Ishikawa (cell line): ENCODE measurements around the gene SALL3.

ENCODE experiments used
- CEBPB ChIP-seq: IDR thresholded peaks from 2 replicates; pipeline ENCODE4 v1.6.1; 2012
- CREB1 ChIP-seq: IDR thresholded peaks from 2 replicates; pipeline ENCODE4 v1.6.1; 2012; ENCODE audit warnings: low read depth
- EGR1 ChIP-seq: IDR thresholded peaks from 2 replicates; pipeline ENCODE4 v1.6.1; 2012
- EP300 ChIP-seq: IDR thresholded peaks from 2 replicates; pipeline ENCODE4 v1.6.1; 2012; ENCODE audit warnings: borderline replicate concordance
- FOXM1 ChIP-seq: IDR thresholded peaks from 2 replicates; pipeline ENCODE4 v1.6.1; 2012; ENCODE audit warnings: low read depth, borderline replicate concordance
- NFIC ChIP-seq: IDR thresholded peaks from 2 replicates; pipeline ENCODE4 v1.6.1; 2012
- RAD21 ChIP-seq: IDR thresholded peaks from 2 replicates; pipeline ENCODE4 v1.6.1; 2012; ENCODE audit warnings: low read depth
- TAF1 ChIP-seq: IDR thresholded peaks from 2 replicates; pipeline ENCODE4 v1.6.1; 2012; ENCODE audit warnings: low read depth, mild to moderate bottlenecking
- TCF12 ChIP-seq: IDR thresholded peaks from 2 replicates; pipeline ENCODE4 v1.6.1; 2012; ENCODE audit warnings: low read depth
- TEAD4 ChIP-seq: IDR thresholded peaks from 2 replicates; pipeline ENCODE4 v1.6.1; 2012
- YY1 ChIP-seq: IDR thresholded peaks from 2 replicates; pipeline ENCODE4 v1.6.1; 2012; ENCODE audit warnings: low read depth
- ZBTB7A ChIP-seq: IDR thresholded peaks from 2 replicates; pipeline ENCODE4 v1.6.1; 2012; ENCODE audit warnings: low read depth
- TF ChIP-seq, protein P1 (sequence below): IDR thresholded peaks from 2 replicates; pipeline ENCODE4 v1.6.1; 2012; ENCODE audit warnings: low read depth, mild to moderate bottlenecking
- TF ChIP-seq, protein P2 (sequence below): IDR thresholded peaks from 2 replicates; pipeline ENCODE4 v1.6.1; 2012
- TF ChIP-seq, protein P3 (sequence below): IDR thresholded peaks from 2 replicates; pipeline ENCODE4 v1.6.1; 2012

The SALL3 gene

DNA sequence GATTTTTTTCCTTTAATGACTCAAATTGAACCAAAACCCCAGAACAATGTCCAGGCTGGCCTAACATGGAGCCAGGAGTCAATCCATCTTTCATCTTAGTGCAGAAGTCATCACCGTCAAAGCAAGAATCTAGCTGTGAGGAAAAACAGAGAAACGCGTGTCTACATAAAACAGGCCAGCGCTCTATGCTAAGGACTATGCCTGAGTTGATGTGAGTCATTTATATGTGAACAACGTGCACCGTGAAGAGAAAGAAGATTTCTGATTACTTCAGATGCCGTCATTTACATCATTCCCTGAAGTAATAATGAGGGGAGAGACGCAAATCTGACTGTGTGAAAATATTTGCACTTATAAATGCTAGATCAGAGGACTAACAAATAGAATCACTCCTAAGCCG lies 34.0 kb upstream of the SALL3 start:
- TF ChIP-seq TEAD4 (no peak), TCF12 (no peak), EP300 (no peak), CEBPB (no peak), YY1 (no peak), RAD21 (no peak), EGR1 (no peak), NFIC (no peak), CREB1 (no peak), TAF1 (no peak), ZBTB7A (no peak)
- TF ChIP-seq, protein P1, sequence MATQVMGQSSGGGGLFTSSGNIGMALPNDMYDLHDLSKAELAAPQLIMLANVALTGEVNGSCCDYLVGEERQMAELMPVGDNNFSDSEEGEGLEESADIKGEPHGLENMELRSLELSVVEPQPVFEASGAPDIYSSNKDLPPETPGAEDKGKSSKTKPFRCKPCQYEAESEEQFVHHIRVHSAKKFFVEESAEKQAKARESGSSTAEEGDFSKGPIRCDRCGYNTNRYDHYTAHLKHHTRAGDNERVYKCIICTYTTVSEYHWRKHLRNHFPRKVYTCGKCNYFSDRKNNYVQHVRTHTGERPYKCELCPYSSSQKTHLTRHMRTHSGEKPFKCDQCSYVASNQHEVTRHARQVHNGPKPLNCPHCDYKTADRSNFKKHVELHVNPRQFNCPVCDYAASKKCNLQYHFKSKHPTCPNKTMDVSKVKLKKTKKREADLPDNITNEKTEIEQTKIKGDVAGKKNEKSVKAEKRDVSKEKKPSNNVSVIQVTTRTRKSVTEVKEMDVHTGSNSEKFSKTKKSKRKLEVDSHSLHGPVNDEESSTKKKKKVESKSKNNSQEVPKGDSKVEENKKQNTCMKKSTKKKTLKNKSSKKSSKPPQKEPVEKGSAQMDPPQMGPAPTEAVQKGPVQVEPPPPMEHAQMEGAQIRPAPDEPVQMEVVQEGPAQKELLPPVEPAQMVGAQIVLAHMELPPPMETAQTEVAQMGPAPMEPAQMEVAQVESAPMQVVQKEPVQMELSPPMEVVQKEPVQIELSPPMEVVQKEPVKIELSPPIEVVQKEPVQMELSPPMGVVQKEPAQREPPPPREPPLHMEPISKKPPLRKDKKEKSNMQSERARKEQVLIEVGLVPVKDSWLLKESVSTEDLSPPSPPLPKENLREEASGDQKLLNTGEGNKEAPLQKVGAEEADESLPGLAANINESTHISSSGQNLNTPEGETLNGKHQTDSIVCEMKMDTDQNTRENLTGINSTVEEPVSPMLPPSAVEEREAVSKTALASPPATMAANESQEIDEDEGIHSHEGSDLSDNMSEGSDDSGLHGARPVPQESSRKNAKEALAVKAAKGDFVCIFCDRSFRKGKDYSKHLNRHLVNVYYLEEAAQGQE: no peak
- TF ChIP-seq, protein P2, sequence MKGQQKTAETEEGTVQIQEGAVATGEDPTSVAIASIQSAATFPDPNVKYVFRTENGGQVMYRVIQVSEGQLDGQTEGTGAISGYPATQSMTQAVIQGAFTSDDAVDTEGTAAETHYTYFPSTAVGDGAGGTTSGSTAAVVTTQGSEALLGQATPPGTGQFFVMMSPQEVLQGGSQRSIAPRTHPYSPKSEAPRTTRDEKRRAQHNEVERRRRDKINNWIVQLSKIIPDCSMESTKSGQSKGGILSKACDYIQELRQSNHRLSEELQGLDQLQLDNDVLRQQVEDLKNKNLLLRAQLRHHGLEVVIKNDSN: no peak
- TF ChIP-seq, protein P3, sequence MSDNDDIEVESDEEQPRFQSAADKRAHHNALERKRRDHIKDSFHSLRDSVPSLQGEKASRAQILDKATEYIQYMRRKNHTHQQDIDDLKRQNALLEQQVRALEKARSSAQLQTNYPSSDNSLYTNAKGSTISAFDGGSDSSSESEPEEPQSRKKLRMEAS: no peak

DNA sequence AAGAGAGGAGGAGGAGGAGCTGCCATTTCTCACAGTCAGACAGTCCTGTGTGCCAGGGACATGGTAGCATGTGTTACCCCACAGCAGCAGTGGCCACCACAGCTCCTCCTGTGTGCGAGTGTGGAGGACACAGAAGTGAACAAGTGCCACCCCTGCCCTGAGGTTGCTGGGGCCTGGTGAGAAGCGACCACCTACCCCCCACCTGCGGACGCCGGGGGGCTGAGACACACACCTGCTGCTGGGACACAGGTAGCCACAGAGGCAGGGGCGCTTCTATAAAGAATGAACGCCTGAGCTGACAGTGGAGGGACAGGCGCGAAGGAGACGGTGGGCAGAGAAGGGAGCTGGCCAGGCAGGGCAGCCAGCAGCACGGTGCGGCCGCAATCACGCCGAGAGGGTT lies 32.3 kb upstream of the SALL3 start:
- TF ChIP-seq, protein P3: no peak
- TF ChIP-seq EP300 (no peak), ZBTB7A (no peak), TCF12 (no peak), NFIC (no peak), TAF1 (no peak), CREB1 (no peak), CEBPB (no peak)
- TF ChIP-seq, protein P2: no peak

DNA sequence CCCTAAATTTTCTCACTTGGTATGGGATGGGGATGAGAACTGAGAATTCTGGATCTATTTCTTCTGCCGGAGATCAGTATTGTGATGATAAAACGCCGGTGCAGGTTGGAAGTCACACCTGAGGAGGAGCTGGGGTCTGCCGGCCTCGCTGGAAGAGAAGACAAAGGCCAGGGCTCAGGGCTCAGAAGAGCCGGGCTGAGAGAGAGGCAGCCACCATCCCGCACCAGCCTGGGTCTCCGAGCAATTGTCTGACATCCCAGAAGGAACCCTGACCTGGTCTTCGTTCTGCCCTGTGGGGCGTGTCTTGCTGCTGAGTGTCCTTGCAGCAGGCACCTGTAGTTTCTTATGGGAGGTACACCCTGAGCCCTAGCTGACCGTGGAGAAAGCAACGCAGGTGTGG lies 31.4 kb upstream of the SALL3 start:
- no peak for TF ChIP-seq FOXM1
- TF ChIP-seq CEBPB: no peak
- TF ChIP-seq, protein P3: no peak
- TF ChIP-seq TAF1: no peak
- no peak for TF ChIP-seq EGR1
- no peak for TF ChIP-seq CREB1
- TF ChIP-seq EP300: no peak
- TF ChIP-seq YY1: no peak
- no peak for TF ChIP-seq ZBTB7A
- TF ChIP-seq TEAD4: no peak

DNA sequence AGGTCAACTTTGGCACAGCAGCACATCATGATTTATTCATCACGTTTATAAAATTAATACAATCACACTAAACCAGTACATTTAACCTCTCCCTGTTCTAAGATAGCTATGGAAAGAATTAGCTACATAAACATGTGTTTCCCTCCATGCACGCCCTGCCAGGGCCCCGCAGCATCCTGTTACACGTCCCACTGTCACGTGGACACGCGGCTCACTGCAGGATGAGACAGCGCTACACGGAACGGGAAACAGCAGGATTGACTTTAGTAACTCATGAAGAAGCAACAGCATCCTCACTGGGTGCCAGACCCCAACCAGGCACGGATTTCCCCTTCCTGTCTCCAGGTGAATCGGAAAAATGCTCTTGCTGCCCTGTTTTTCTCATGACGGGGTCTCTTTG lies 30.9 kb upstream of the SALL3 start:
- TF ChIP-seq, protein P2: peak; percentile 9; the same call in 1 of the 2 replicates
- no peak for TF ChIP-seq TEAD4

DNA sequence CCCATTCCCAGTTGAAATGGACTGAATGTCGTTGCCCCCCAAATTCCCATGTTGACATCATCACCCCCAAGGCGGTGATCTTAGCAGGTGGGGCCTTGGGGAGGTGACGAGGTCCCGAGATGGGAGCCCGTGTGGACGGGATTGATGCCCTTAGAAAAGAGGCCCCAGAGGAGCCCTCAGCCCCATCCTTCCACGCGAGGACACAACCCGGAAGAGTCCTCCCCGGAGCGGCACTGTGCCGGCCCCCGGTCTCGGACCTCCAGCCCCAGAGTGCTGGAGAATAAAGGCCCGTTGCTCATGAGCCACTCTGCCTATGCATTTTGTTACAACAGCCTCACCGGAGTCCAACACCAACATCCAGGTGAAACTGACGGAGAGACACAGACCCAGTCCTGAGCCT lies 30.4 kb upstream of the SALL3 start:
- TF ChIP-seq ZBTB7A: no peak
- TF ChIP-seq CEBPB: no peak
- TF ChIP-seq FOXM1: no peak
- TF ChIP-seq NFIC: no peak
- no peak for TF ChIP-seq TEAD4
- no peak for TF ChIP-seq EP300

DNA sequence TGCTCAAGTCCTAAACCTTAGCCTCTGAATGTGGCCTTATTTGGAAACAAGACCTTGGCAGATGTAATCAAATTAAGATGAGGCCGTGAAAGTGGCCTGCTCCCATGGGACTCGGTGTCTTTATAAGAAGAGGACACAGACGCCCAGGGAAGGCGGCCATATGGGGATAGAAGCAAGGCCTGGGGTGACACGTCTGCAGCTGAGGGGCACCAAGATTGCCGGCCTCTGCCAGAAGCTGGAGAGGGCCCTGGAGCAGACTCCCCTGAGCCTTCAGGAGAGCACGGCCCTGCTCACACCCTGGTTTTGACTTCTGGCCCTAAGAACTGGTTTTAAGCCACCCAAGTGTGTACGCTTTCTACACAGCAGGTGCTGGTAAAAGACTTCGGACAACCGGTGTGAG lies 29.2 kb upstream of the SALL3 start:
- TF ChIP-seq EGR1 (no peak), EP300 (no peak), TAF1 (no peak), TCF12 (no peak), RAD21 (no peak), CREB1 (no peak), ZBTB7A (no peak), CEBPB (no peak), FOXM1 (no peak), YY1 (no peak)
- TF ChIP-seq, protein P2: no peak
- TF ChIP-seq, protein P1: no peak
- TF ChIP-seq, protein P3: no peak
